ENCODE measurements around the gene CSNK1G2.

The CSNK1G2 gene

DNA sequence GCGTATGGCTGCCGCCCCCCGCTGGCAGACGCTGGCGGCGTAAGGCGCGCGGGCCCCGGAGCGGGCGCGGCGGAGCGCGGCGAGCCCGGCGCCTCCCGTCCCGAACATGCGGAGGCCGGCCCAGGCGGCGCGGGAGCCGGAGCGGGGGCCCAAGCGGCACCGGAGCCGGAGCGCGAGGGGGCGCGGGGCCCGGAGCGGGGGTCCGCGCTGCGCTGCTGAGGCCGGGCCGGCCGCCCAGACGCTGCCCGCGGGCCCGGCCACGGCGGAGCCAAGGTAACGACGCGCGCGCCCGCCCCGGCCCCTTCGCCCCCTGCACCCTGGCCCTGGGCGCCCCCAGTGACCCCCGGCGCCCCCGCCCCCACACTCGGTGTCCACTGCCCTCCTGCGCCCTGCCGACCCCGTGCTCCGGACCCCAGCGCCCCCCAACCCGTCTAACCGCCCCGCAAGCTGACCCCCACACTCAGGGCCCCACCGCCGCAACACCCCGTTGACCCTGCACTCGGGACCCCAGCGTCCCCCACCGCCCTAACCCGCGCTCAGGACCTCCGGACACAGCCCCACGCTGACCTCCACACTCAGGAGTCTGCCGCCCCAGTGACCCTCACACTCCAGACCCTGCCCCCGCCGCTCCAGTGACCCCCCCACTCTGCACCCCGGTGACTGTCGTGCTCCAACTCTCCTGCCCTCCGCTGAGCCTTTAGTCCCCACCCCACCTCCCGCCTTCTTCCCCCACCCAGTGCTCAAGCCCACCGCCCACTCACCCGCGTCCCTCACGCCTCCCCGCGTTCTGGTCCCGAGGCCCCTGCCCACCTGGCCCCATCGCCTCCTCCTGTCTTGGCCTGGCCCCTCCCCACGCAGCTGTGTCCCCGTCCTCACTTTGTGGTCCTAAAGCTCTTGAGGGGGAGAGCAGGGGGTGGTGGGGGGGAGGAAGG, at the start of gene CSNK1G2:
Gene CSNK1G2 (plus strand): TSS at position 27 of the 932 bp plus-strand sequence. CDS start 28,601 bp downstream, outside the sequence.
- H3K4me1 ChIP-seq (ENCODE audit: low read length): peaks cover 17% of the 10 kb centered on the region
- peak; percentile 15 for DNase-seq
- no peaks in the 10 kb centered on the region for H3K9me3 ChIP-seq (replicated peaks; ENCODE audit: insufficient read depth, low read length)
- no peaks in the 10 kb centered on the region for H3K27me3 ChIP-seq (replicated peaks; ENCODE audit: insufficient read depth, low read length)
- TF ChIP-seq CTCF (IDR thresholded peaks at IDR 0.05; ENCODE audit: low read length) (no peak), EZH2 (optimal IDR thresholded peaks at IDR 0.05; ENCODE audit: low read depth, low read length) (no peak), EZH2phosphoT487 (IDR thresholded peaks at IDR 0.05; ENCODE audit: low read length) (no peak)
- H3K79me2 ChIP-seq (ENCODE audit: low read length): peaks cover 52% of the 10 kb centered on the region
- no peaks in the 10 kb centered on the region for H3K36me3 ChIP-seq (replicated peaks; ENCODE audit: insufficient read depth, low read length)
- peaks cover 27% of the 10 kb centered on the region for H4K20me1 ChIP-seq (ENCODE audit: insufficient read depth, low read length)
- no peaks in the 10 kb centered on the region for H3K9me2 ChIP-seq (replicated peaks; ENCODE audit: insufficient read depth, low read length)
- peaks cover 28% of the 10 kb centered on the region for H3F3A ChIP-seq (ENCODE audit: insufficient read depth, low read length)
- peak within 1 kb of the TSS; percentile 76 for H3K4me3 ChIP-seq (ENCODE audit: low read length)
- H2AFZ ChIP-seq (ENCODE audit: low read length): peak within 1 kb of the TSS; percentile 74
- peak within 1 kb of the TSS; percentile 76 for H3K9ac ChIP-seq (ENCODE audit: low read length)
- peak within 1 kb of the TSS; percentile 99 for H3K4me2 ChIP-seq (ENCODE audit: low read depth, low read length)
- peak within 1 kb of the TSS; percentile 77 for H3K27ac ChIP-seq (ENCODE audit: low read length)

DNA sequence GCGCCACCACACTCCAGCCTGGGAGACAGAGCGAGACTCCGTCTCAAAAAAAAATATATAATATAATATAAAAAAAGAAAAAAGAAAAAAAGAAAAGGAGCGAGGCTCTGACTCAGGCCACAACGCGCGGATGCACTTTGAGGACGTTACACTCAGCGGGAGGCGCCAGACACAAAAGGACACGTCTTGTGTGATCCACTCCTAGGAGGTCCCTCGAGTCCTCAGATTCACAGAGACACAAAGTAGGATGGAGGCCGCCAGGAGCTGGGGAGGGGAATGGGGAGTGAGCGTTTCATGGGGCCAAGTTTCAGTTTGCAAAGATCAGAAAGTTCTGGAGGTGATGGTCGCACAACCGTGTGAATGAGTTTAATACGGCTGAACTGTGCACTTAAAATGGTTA, 47.2 kb upstream of the CSNK1G2 start:
- H3K4me1 ChIP-seq (ENCODE audit: low read length): peaks cover 18% of the 10 kb centered on the region
- H3K4me2 ChIP-seq (ENCODE audit: low read depth, low read length): no peak overlapping the region
- H3F3A ChIP-seq (ENCODE audit: insufficient read depth, low read length): 0 out of 2 replicates have a peak, but pooled peaks cover 10% of the 10 kb centered on the region
- no peaks in the 10 kb centered on the region for H4K20me1 ChIP-seq (ENCODE audit: insufficient read depth, low read length)
- no peak overlapping the region for H2AFZ ChIP-seq (ENCODE audit: low read length)
- no peak overlapping the region for H3K9ac ChIP-seq (ENCODE audit: low read length)
- no peaks in the 10 kb centered on the region for H3K9me2 ChIP-seq (replicated peaks; ENCODE audit: insufficient read depth, low read length)
- no peaks in the 10 kb centered on the region for H3K79me2 ChIP-seq (ENCODE audit: low read length)
- H3K4me3 ChIP-seq (ENCODE audit: low read length): no peak overlapping the region
- no peaks in the 10 kb centered on the region for H3K27me3 ChIP-seq (replicated peaks; ENCODE audit: insufficient read depth, low read length)
- H3K27ac ChIP-seq (ENCODE audit: low read length): no peak overlapping the region
- H3K36me3 ChIP-seq (replicated peaks; ENCODE audit: insufficient read depth, low read length): no peaks in the 10 kb centered on the region
- no peaks in the 10 kb centered on the region for H3K9me3 ChIP-seq (replicated peaks; ENCODE audit: insufficient read depth, low read length)
- DNase-seq: no peak
- TF ChIP-seq EZH2phosphoT487 (IDR thresholded peaks at IDR 0.05; ENCODE audit: low read length): no peak
- TF ChIP-seq CTCF (IDR thresholded peaks at IDR 0.05; ENCODE audit: low read length): no peak
- no peak for TF ChIP-seq EZH2 (optimal IDR thresholded peaks at IDR 0.05; ENCODE audit: low read depth, low read length)

DNA sequence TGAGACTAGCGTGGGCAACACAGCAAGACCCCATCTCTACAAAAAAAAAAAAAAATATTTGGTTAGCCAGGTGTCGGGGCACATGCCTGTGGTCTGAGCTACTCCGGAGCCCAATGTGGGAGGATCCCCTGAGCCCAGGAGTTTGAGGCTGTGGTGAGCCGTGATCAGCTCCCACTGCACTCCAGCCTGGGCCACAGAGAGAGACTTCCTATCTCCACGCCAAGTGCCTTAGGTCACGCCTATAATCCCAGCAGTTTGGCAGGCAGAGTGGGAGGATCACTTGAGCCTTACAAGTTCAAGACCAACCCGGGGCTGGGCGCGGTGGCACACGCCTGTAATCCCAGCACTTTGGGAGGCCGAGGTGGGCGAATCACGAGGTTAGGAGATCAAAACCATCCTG, 44.5 kb upstream of the CSNK1G2 start:
- no peak overlapping the region for H3K9ac ChIP-seq (ENCODE audit: low read length)

More for the DNA sequence above, 44.5 kb upstream of the CSNK1G2 start:
- H3K4me2 ChIP-seq (ENCODE audit: low read depth, low read length): no peak overlapping the region
- 0 out of 2 replicates have a peak, but pooled peaks cover 10% of the 10 kb centered on the region for H3F3A ChIP-seq (ENCODE audit: insufficient read depth, low read length)
- TF ChIP-seq CTCF (IDR thresholded peaks at IDR 0.05; ENCODE audit: low read length): no peak
- no peak for TF ChIP-seq EZH2 (optimal IDR thresholded peaks at IDR 0.05; ENCODE audit: low read depth, low read length)
- no peak for TF ChIP-seq EZH2phosphoT487 (IDR thresholded peaks at IDR 0.05; ENCODE audit: low read length)
- DNase-seq: no peak
- H4K20me1 ChIP-seq (ENCODE audit: insufficient read depth, low read length): no peaks in the 10 kb centered on the region
- H3K9me3 ChIP-seq (replicated peaks; ENCODE audit: insufficient read depth, low read length): no peaks in the 10 kb centered on the region
- H2AFZ ChIP-seq (ENCODE audit: low read length): no peak overlapping the region
- no peaks in the 10 kb centered on the region for H3K36me3 ChIP-seq (replicated peaks; ENCODE audit: insufficient read depth, low read length)
- H3K79me2 ChIP-seq (ENCODE audit: low read length): no peaks in the 10 kb centered on the region
- no peaks in the 10 kb centered on the region for H3K27me3 ChIP-seq (replicated peaks; ENCODE audit: insufficient read depth, low read length)
- H3K9me2 ChIP-seq (replicated peaks; ENCODE audit: insufficient read depth, low read length): no peaks in the 10 kb centered on the region
- H3K4me3 ChIP-seq (ENCODE audit: low read length): no peak overlapping the region
- no peak overlapping the region for H3K27ac ChIP-seq (ENCODE audit: low read length)
- H3K4me1 ChIP-seq (ENCODE audit: low read length): peaks cover 18% of the 10 kb centered on the region

Data from MM.1S (cell line).